Measurements from ENCODE around the gene RPL18A. TPM values are rescaled to one million over a fixed set of nuclear protein-coding genes. Genes with fewer than 3 reads are reported as not detected.

Gene RPL18A
- total and polyA plus RNA-seq, 2 donors (not counting 1 experiment from before 2014, with no cell fraction given) = 3,228 to 3,761 TPM

GRCh38 chr19:17908244-17908643, 48.5 kb downstream of the RPL18A start:
- DNase-seq (no peak), ATAC-seq (ENCODE audit: low read depth) (no peak)
- H3K79me2 ChIP-seq (ENCODE audit: control insufficient read depth, insufficient read depth, low read length) = no peaks in the 10 kb centered on the region
- H3K4me2 ChIP-seq (replicated peaks; ENCODE audit: low read depth, low read length, poor library complexity, severe bottlenecking) = no peak overlapping the region
- CTCF ChIA-PET = no interaction called here
- H3K9me3 ChIP-seq (ENCODE audit: control extremely low read depth in 1 of 3, control insufficient read depth in 2 of 3, insufficient read depth in 1 of 3, low read length in 2 of 3) = peaks cover 2 to 32% (median 6%) of the 10 kb centered on the region in 3 donors
- H3K9ac ChIP-seq (ENCODE audit: low read length) = no peak overlapping the region
- POLR2A ChIA-PET = no interaction called here
- peaks cover 0 to 3% (median 0%) of the 10 kb centered on the region in 4 experiments for H3K27me3 ChIP-seq (replicated peaks in 1 of 4; ENCODE audit: control extremely low read depth in 1 of 4, control insufficient read depth in 3 of 4, insufficient read depth in 4 of 4, low read length in 3 of 4)
- H3K27me3 Mint-ChIP-seq = peaks cover 7% of the 10 kb centered on the region
- H3K4me1 ChIP-seq (ENCODE audit: control insufficient read depth in 2 of 2, insufficient read depth in 2 of 2, low read length in 2 of 2) = no peaks in the 10 kb centered on the region
- WGBS (ENCODE audit: insufficient coverage) = no CpG with 5 or more reads among the region's 3 CpGs
- no peaks in the 10 kb centered on the region for H3K4me1 Mint-ChIP-seq
- H3K27ac ChIP-seq (ENCODE audit: low read length in 2 of 2) = no peak overlapping the region
- no peaks in the 10 kb centered on the region for H3K9me3 Mint-ChIP-seq (ENCODE audit: insufficient read depth)
- no peak overlapping the region for H2AFZ ChIP-seq (ENCODE audit: insufficient read depth, low read depth, low read length, poor library complexity, severe bottlenecking)
- no peaks in the 10 kb centered on the region for H3K36me3 ChIP-seq (replicated peaks in 1 of 2; ENCODE audit: control extremely low read depth in 1 of 2, control insufficient read depth in 1 of 2, extremely low read depth in 1 of 2, insufficient read depth in 2 of 2, low read length in 1 of 2)
- TF ChIP-seq EZH2 (IDR thresholded peaks at IDR 0.05; ENCODE audit: borderline replicate concordance, insufficient read depth, low read depth, low read length, poor library complexity, severe bottlenecking) (no peak), CTCF (IDR thresholded peaks at IDR 0.05) (no peak)
- H3K4me3 ChIP-seq (ENCODE audit: control extremely low read depth in 1 of 5, extremely low read depth in 1 of 5, insufficient read depth in 1 of 5, low read depth in 2 of 5, low read length in 4 of 5) = no peak overlapping the region
- H3K4me3 Mint-ChIP-seq = no peak overlapping the region
- no peaks in the 10 kb centered on the region for H4K20me1 ChIP-seq (ENCODE audit: control insufficient read depth, insufficient read depth, low read length, poor library complexity, severe bottlenecking)
- intact Hi-C loops (cut with micrococcal nuclease) = no loop called here
- no peak overlapping the region for H3K27ac Mint-ChIP-seq

GRCh38 chr19:17909003-17909732, 49.5 kb downstream of the RPL18A start:
- Histone ChIP-seq H3K4me1 (ENCODE audit: control insufficient read depth in 2 of 2, insufficient read depth in 2 of 2, low read length in 2 of 2) (no peaks in the 10 kb centered on the region), H3K27ac (ENCODE audit: low read length in 2 of 2) (no peak overlapping the region), H3K4me3 (ENCODE audit: control extremely low read depth in 1 of 5, extremely low read depth in 1 of 5, insufficient read depth in 1 of 5, low read depth in 2 of 5, low read length in 4 of 5) (no peak overlapping the region), H3K36me3 (replicated peaks in 1 of 2; ENCODE audit: control extremely low read depth in 1 of 2, control insufficient read depth in 1 of 2, extremely low read depth in 1 of 2, insufficient read depth in 2 of 2, low read length in 1 of 2) (no peaks in the 10 kb centered on the region), H3K79me2 (ENCODE audit: control insufficient read depth, insufficient read depth, low read length) (no peaks in the 10 kb centered on the region), H3K27me3 (replicated peaks in 1 of 4; ENCODE audit: control extremely low read depth in 1 of 4, control insufficient read depth in 3 of 4, insufficient read depth in 4 of 4, low read length in 3 of 4) (peaks cover 0 to 3% (median 0%) of the 10 kb centered on the region in 4 experiments), H3K9me3 (ENCODE audit: control extremely low read depth in 1 of 3, control insufficient read depth in 2 of 3, insufficient read depth in 1 of 3, low read length in 2 of 3) (peaks cover 3 to 40% (median 15%) of the 10 kb centered on the region in 3 donors), H3K9ac (ENCODE audit: low read length) (no peak overlapping the region), H2AFZ (ENCODE audit: insufficient read depth, low read depth, low read length, poor library complexity, severe bottlenecking) (no peak overlapping the region), H4K20me1 (ENCODE audit: control insufficient read depth, insufficient read depth, low read length, poor library complexity, severe bottlenecking) (no peaks in the 10 kb centered on the region), H3K4me2 (replicated peaks; ENCODE audit: low read depth, low read length, poor library complexity, severe bottlenecking) (no peak overlapping the region)
- no peak overlapping the region for H3K4me3 Mint-ChIP-seq
- peaks cover under 1% of the 10 kb centered on the region for H3K27me3 Mint-ChIP-seq
- H3K9me3 Mint-ChIP-seq (ENCODE audit: insufficient read depth) = no peaks in the 10 kb centered on the region
- no peak for DNase-seq
- no peaks in the 10 kb centered on the region for H3K4me1 Mint-ChIP-seq
- H3K27ac Mint-ChIP-seq = no peak overlapping the region
- WGBS (ENCODE audit: insufficient coverage) = 81% methylated on average over 6 of the region's 7 CpGs
- TF ChIP-seq CTCF (IDR thresholded peaks at IDR 0.05) = no peak
- TF ChIP-seq EZH2 (IDR thresholded peaks at IDR 0.05; ENCODE audit: borderline replicate concordance, insufficient read depth, low read depth, low read length, poor library complexity, severe bottlenecking) = no peak
- no peak for ATAC-seq (ENCODE audit: low read depth)
- intact Hi-C loops (cut with micrococcal nuclease) = no loop called here
- POLR2A ChIA-PET = no interaction called here
- CTCF ChIA-PET = interaction anchor here (0.6 to 1.1 kb wide), 5 partner anchors 20 to 533 kb away, joined by 3 to 5 read pairs (median 4); partner anchors contain the start of gene CCDC124

Data from B cell (primary cell).